Vagina (tissue), 2 donors: ENCODE data around the gene DHX34.
"Not testable (repeated sequence)": the region's sequence is repeated elsewhere in the genome, so short reads cannot be mapped to it uniquely, and the experiment has no call there.

Experiments used
- POLR2A ChIP-seq, 2 donors: fragments of 450-650 bp; IDR thresholded peaks; one replicate each; pipeline ENCODE4 v1.6.1; 2017; ENCODE audit warnings: antibody characterized with exemption in 2 of 2, mild to moderate bottlenecking in 2 of 2, moderate library complexity in 2 of 2
- POLR2AphosphoS5 ChIP-seq, 2 donors: sonication (generic); formaldehyde crosslinking; IDR thresholded peaks; one replicate each; pipeline ENCODE4 v1.9.0; 2017; ENCODE audit warnings: antibody characterized with exemption in 2 of 2, mild to moderate bottlenecking in 2 of 2, low read depth in 1 of 2; ENCODE audit not compliant: insufficient read depth in 1 of 2
- TF ChIP-seq, protein P1 (sequence below), 3 experiments: fragments of 450-650 bp in 2 of 3; fragments of 200-600 bp in 1 of 3; sonication (generic) in 1 of 3; IDR thresholded peaks; one replicate each; pipeline ENCODE4 v1.5.1; 2017 to 2019; ENCODE audit warnings: antibody characterized with exemption in 3 of 3, mild to moderate bottlenecking in 2 of 3, moderate library complexity in 2 of 3

DNA sequence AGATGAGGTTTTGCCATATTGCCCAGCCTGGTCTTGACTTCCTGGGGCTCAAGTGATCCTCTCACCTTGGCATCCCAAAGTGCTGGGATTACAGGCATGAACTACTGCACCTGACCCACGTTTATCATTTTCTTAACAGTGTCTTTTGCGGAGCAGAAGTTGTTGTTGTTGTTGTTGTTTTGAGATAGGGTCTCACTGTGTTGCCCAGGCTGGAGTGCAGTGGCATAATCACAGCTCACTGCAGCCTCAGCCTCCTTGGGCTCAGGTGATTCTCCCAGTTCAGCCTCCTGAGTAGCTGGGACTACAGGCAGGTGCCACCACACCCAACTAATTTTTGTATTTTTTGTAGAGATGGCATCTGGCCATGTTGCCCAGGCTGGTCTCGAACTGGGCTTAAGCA lies 38.5 kb downstream of the DHX34 start:
- TF ChIP-seq, protein P1, sequence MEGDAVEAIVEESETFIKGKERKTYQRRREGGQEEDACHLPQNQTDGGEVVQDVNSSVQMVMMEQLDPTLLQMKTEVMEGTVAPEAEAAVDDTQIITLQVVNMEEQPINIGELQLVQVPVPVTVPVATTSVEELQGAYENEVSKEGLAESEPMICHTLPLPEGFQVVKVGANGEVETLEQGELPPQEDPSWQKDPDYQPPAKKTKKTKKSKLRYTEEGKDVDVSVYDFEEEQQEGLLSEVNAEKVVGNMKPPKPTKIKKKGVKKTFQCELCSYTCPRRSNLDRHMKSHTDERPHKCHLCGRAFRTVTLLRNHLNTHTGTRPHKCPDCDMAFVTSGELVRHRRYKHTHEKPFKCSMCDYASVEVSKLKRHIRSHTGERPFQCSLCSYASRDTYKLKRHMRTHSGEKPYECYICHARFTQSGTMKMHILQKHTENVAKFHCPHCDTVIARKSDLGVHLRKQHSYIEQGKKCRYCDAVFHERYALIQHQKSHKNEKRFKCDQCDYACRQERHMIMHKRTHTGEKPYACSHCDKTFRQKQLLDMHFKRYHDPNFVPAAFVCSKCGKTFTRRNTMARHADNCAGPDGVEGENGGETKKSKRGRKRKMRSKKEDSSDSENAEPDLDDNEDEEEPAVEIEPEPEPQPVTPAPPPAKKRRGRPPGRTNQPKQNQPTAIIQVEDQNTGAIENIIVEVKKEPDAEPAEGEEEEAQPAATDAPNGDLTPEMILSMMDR (IDR thresholded peaks at IDR 0.05): not testable (repeated sequence)
- TF ChIP-seq POLR2A (IDR thresholded peaks at IDR 0.05); POLR2AphosphoS5 (IDR thresholded peaks at IDR 0.05; ENCODE audit: insufficient read depth in 1 of 2, low read depth in 1 of 2): not testable (repeated sequence)
